ENCODE data around the gene ELMOD3. TPM values are rescaled to one million over a fixed set of nuclear protein-coding genes. Genes with fewer than 3 reads are reported as not detected.
A peak's percentile ranks its signal among the peaks of the same experiment; 100 is the strongest.
"Not testable (repeated sequence)": the region's sequence is repeated elsewhere in the genome, so short reads cannot be mapped to it uniquely, and the experiment has no call there.

ELMOD3 gene
- total and polyA plus RNA-seq, 5 experiments from 2014 or later = 6.3 to 29.3 (median 14.5) TPM

DNA sequence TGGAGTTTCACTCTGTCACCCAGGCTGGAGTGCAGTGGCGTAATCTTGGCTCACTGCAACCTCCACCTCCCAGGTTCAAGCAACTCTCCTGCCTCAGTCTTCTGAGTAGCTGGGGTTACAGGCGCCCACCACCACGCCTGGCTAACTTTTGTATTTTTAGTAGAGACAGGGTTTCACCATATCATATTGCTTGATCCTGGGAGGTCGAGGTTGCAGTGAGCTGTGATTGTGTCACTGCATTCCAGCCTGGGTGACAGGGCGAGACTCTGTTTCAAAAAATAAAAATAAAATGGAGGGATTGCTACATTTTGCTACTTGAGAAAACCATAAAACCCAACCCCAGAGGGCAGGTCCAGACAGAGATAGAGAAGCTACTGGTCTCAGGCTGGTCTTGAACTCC, 28.6 kb downstream of the ELMOD3 start:
- not testable (repeated sequence) for H3K9me3 Mint-ChIP-seq, H3K4me3 Mint-ChIP-seq, H3K4me1 Mint-ChIP-seq, DNase-seq, ATAC-seq, H3K27me3 Mint-ChIP-seq
- peaks cover 8 to 73% (median 35%) of the 10 kb centered on the region in 3 donors for H3K36me3 Mint-ChIP-seq
- H3K27ac Mint-ChIP-seq = peak overlapping the region in 2 of 10 donors; percentile 15 to 30
- POLR2A ChIA-PET = interaction anchor here (0.6 to 0.9 kb wide), 2 partner anchors 55 to 198 kb away, joined by 3 read pairs; partner anchors contain the start of gene TGOLN2

DNA sequence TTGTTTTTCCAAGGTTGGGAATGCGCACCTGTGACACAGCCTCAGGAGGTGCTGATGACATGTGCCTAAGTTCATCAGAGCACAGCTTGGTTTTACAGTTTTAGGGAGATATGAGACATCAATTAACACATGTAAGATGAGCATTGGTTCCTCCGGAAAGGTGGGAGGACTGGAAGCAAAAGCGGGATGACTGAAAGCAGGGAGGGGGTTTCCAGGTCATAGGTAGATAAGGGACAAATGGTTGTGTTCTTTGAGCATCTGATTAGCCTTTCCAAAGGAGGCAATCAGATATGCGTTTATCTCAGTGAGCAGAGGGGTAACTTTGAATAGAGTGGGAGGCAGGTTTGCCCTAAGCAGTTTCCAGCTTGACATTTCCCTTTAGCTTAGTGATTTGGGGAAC, 29.3 kb downstream of the ELMOD3 start:
- Mint-ChIP-seq H3K4me3 (no peak overlapping the region), H3K36me3 (peaks cover 1 to 68% (median 28%) of the 10 kb centered on the region in 3 donors), H3K9me3 (peaks cover 0 to 3% (median 1%) of the 10 kb centered on the region in 9 donors), H3K27ac (peak overlapping the region in 4 of 10 donors; percentile 15 to 83 (median 54)), H3K4me1 (peaks cover 0 to 9% (median 5%) of the 10 kb centered on the region in 4 donors), H3K27me3 (no peaks in the 10 kb centered on the region)
- DNase-seq (no peak), ATAC-seq (no peak)
- POLR2A ChIA-PET = interaction anchor here (0.9 kb wide), 1 partner anchor 56 kb away, joined by 3 read pairs; the partner anchor contains the start of gene TGOLN2

DNA sequence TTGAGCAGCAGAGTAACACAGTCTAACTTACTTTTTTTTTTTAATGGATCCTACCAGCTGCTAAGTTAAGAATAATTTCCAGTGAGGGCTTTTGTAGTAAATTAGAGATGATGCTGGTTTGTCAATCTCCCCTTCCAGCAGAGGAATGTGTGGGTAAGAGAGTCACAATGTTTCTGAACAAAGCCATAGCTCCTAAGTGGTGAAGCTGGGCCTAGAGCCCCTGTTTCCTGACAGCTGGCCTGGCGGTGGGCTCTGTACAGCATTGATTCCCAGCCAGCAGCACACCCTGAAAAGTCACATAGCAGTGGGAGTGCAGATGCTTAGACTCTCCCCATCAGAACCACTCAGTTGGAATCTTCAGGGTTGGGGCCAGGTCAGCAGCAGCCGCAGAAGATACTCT, 31.2 kb downstream of the ELMOD3 start:
- Mint-ChIP-seq H3K36me3 (peaks cover 0 to 55% (median 13%) of the 10 kb centered on the region in 3 donors), H3K27me3 (no peaks in the 10 kb centered on the region), H3K4me1 (peaks cover 0 to 9% (median 5%) of the 10 kb centered on the region in 4 donors), H3K4me3 (no peak overlapping the region), H3K27ac (peak overlapping the region in 2 of 10 donors; percentile 70 to 73), H3K9me3 (peaks cover 0 to under 1% (median 0%) of the 10 kb centered on the region in 9 donors)
- no peak for ATAC-seq
- DNase-seq = no peak
- POLR2A ChIA-PET = interaction anchor here (0.6 kb wide), 2 partner anchors 32 to 65 kb away, joined by 4 to 6 read pairs; partner anchors contain the start of gene RETSAT

DNA sequence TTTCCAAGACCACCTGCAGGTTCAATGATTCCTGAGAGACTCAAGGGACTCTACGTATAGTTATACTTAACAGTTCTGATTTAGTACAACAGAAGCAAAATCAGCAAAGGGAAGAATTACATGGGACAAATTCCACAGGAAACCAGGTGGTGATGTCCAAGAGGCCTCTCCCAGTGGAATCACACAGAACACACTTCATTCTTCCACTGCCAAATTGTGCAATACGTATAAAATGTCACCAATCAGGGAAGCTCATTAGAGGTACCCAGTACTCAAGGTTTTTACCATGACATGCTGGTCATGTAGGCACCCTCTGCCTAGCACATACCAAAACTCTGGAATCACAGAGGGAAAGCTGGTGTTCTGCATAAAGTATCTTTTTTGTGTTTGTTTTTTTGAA, 33.2 kb downstream of the ELMOD3 start:
- Mint-ChIP-seq H3K27ac (no peak overlapping the region), H3K27me3 (no peaks in the 10 kb centered on the region), H3K4me1 (peaks cover 5 to 24% (median 19%) of the 10 kb centered on the region in 4 donors), H3K36me3 (peaks cover 0 to 48% (median 9%) of the 10 kb centered on the region in 3 donors), H3K9me3 (no peaks in the 10 kb centered on the region), H3K4me3 (no peak overlapping the region)
- ATAC-seq (no peak), DNase-seq (no peak)
- POLR2A ChIA-PET = no interaction called here

DNA sequence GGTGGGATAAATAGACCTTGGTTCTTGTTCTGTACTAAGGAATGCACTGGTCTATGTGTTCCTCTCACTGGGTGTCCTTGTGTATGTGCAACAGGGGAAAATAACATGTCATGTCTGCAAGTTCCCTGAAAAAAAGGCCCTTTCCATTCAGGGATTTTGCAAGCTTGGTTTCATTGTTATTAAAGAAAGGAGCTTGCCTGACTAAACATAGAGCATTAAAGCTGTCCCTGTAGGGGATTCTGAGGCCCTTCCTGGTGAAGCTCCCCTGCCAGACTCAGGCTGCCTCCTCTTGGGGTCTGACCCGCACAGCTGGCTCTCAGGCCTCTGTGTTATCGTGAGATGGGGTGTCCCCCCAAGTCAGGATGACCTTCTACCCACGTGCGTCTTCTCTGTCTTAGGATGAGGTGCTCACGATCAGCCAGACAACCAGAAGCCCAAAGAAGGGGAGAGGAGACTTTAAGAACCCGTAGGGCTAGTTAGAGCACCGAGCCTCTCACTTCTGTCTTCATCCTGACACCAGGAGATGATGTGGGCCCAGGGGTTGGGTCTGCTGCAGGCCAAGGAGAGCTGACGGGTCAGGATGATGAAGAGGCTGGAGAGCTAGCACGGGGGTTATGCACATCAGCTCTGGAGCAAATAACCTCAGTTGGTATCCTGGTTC, 34.4 kb downstream of the ELMOD3 start:
- Mint-ChIP-seq H3K36me3 (peaks cover 0 to 40% (median 9%) of the 10 kb centered on the region in 3 donors), H3K9me3 (no peaks in the 10 kb centered on the region), H3K27me3 (no peaks in the 10 kb centered on the region), H3K4me1 (peaks cover 5 to 25% (median 23%) of the 10 kb centered on the region in 4 donors), H3K4me3 (no peak overlapping the region), H3K27ac (peak overlapping the region in 4 of 10 donors; percentile 22 to 62 (median 39))
- ATAC-seq (no peak), DNase-seq (no peak)
- POLR2A ChIA-PET = interaction anchor here (0.6 to 3.4 kb wide), 4 partner anchors 57 to 163 kb away, joined by 3 to 9 read pairs (median 3); partner anchors contain the start of genes MAT2A and TGOLN2

DNA sequence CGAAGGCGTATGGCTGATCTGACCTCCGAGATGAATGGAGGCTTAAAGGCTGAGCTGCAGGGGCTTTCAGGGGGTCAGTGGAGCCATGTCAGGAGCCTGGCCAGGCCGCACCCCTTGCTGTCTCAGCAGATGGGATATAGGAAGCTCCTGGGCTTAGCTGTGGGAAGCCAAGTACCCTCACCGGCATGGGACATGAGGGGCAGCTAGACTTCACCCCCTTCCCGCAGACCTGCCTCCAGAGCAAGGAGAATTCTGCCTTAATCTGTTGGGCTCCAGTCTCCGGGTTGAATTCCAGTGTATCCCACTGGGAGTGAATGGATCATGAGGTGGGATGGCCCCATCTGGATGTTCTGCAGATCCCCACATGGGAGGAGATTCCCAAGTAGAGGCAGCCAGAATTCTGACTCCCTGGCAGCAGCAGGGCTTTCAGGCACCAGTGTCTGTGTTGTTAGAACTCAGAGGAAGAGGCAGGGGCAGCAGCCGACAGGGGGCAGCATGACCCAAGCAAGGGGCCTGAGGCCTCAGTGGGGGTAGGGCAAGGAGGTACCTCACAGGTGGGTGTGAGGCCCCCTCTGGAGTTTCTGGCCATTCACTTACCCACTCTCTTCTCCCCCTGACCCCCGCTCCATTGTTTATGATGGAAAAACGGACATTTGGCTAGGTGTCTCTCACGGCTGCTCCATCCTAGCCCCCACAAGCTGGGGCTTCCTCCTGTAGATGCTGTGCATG, 36.5 kb downstream of the ELMOD3 start:
- DNase-seq = peak; percentile 51 to 86 (median 70)
- no peak overlapping the region for H3K4me3 Mint-ChIP-seq
- ATAC-seq = peak; percentile 76 to 83
- H3K36me3 Mint-ChIP-seq = peaks cover 0 to 25% (median 8%) of the 10 kb centered on the region in 3 donors
- peaks cover 5 to 20% (median 16%) of the 10 kb centered on the region in 4 donors for H3K4me1 Mint-ChIP-seq
- H3K27ac Mint-ChIP-seq = peak overlapping the region in 3 of 10 donors; percentile 4 to 69 (median 16)
- POLR2A ChIA-PET = interaction anchor here (0.7 to 3.4 kb wide), 3 partner anchors 28 to 162 kb away, joined by 3 to 9 read pairs (median 5); no protein-coding TSS in a partner anchor
- H3K9me3 Mint-ChIP-seq = no peaks in the 10 kb centered on the region
- no peaks in the 10 kb centered on the region for H3K27me3 Mint-ChIP-seq

DNA sequence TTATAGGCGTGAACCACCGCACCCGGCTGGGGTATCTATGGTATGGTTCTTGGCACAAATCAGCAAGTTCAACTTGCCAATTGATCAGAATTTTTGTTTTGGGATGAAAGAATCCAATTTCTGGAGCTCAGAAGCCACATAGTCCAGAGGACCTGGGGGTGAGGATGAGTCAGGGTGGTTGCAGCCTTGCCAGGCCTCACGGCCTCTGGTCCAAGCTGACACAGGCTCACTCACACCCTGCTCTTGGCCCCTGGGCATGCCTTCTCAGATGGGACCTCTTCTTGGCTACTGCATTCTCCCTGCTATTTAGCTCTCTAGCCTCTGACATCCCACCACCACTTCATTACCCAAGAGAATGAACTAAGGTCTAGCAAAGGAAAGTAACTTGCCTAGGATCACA, 39.3 kb downstream of the ELMOD3 start:
- Mint-ChIP-seq H3K9me3 (no peaks in the 10 kb centered on the region), H3K4me3 (no peak overlapping the region), H3K27me3 (no peaks in the 10 kb centered on the region), H3K36me3 (peaks cover 0 to 6% (median 3%) of the 10 kb centered on the region in 3 donors), H3K27ac (peak overlapping the region in 1 of 10 donors; percentile 70), H3K4me1 (peaks cover 5 to 20% (median 16%) of the 10 kb centered on the region in 4 donors)
- POLR2A ChIA-PET = interaction anchor here (1.1 to 1.6 kb wide), 2 partner anchors 20 to 156 kb away, joined by 3 to 7 read pairs; no protein-coding TSS in a partner anchor
- no peak for ATAC-seq
- no peak for DNase-seq

DNA sequence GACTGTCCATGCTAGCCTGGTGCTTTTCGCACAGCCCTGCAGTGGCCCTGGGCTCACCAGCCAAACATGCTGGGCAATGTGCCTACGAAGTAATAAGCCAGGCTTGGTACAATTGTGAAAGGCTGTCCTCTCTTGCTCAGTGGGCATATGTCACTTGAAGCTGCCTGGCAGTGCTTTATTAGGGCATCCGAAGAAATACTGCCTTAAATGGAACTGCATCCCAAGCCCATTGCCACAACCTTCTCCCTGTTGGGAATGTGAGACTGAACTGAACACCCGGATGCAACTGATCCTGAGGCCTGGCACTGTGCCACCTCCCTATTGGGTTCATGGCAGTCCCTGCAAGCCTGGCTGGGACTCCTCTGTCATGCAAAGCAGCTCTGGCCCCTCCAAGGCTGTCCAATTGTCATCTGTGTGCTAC, 39.7 kb downstream of the ELMOD3 start:
- no peak overlapping the region for H3K4me3 Mint-ChIP-seq
- no peak for ATAC-seq
- H3K27ac Mint-ChIP-seq = peak overlapping the region in 1 of 10 donors; percentile 24
- POLR2A ChIA-PET = interaction anchor here (1.1 to 1.6 kb wide), 2 partner anchors 20 to 156 kb away, joined by 3 to 7 read pairs; no protein-coding TSS in a partner anchor
- H3K9me3 Mint-ChIP-seq = no peaks in the 10 kb centered on the region
- no peak for DNase-seq
- peaks cover 5 to 20% (median 16%) of the 10 kb centered on the region in 4 donors for H3K4me1 Mint-ChIP-seq
- H3K27me3 Mint-ChIP-seq = no peaks in the 10 kb centered on the region
- peaks cover 0 to 6% (median 3%) of the 10 kb centered on the region in 3 donors for H3K36me3 Mint-ChIP-seq

DNA sequence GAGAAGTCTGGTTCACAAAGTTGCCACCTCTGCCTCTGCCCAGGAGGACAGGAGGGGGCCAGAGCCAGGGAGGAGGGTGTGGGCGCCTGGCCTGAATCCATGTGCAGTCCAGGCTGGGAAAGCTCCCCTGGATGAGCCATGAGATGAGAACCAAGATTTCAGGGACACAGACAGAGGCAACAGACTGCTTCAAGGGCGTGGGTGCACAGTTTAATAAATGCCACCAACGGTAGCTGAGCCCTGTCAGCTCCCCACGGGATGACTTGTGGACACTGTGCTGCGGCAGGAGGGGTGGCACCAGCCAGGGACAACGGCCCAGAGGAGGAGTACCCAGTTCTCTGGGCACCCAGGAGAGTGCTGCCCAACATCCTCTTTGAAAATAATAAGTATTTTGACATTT, 40.4 kb downstream of the ELMOD3 start:
- H3K27ac Mint-ChIP-seq = no peak overlapping the region
- peaks cover 5 to 20% (median 16%) of the 10 kb centered on the region in 4 donors for H3K4me1 Mint-ChIP-seq
- POLR2A ChIA-PET = interaction anchor here (1.1 to 1.6 kb wide), 2 partner anchors 19 to 155 kb away, joined by 3 to 7 read pairs; no protein-coding TSS in a partner anchor

DNA sequence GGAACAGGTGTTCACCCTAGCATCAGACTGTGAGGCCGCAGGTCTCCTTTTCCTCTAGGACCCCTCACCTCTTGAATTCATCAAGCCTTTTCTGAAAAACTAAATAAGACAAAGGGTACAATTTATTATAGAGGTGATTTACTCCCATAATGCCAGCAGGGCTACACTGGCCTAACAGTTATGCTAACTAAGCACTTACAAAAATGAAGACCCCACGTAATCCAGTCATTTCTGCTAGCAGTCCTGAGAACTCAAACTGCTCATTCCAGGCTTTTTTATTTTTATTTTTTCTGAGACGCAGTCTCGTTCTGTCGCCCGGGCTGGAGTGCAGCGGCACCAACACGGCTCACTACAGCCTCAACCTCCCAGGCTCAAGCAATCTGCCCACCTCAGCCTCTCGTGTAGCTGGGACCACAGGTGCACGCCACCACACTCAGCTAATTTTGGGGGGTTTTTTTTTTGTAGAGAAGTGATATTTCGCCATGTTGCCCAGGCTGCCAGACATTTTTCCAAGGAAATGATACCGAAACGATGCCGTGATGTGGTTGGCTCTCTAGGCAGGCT, 41.4 kb downstream of the ELMOD3 start:
- no peak overlapping the region for H3K27ac Mint-ChIP-seq
- no peaks in the 10 kb centered on the region for H3K27me3 Mint-ChIP-seq
- H3K4me1 Mint-ChIP-seq = peaks cover 5 to 20% (median 16%) of the 10 kb centered on the region in 4 donors
- no peaks in the 10 kb centered on the region for H3K9me3 Mint-ChIP-seq
- ATAC-seq (no peak), DNase-seq (no peak)
- POLR2A ChIA-PET = interaction anchor here (0.7 to 1.0 kb wide), 2 partner anchors 41 to 880 kb away, joined by 3 read pairs; no protein-coding TSS in a partner anchor
- H3K36me3 Mint-ChIP-seq = peaks cover 0 to 2% (median 0%) of the 10 kb centered on the region in 3 donors
- H3K4me3 Mint-ChIP-seq = no peak overlapping the region

More for the DNA sequence above, 40.4 kb downstream of the ELMOD3 start:
- ATAC-seq (no peak), DNase-seq (no peak)
- H3K4me3 Mint-ChIP-seq = no peak overlapping the region
- H3K27me3 Mint-ChIP-seq = no peaks in the 10 kb centered on the region
- peaks cover 0 to 6% (median 0%) of the 10 kb centered on the region in 3 donors for H3K36me3 Mint-ChIP-seq
- no peaks in the 10 kb centered on the region for H3K9me3 Mint-ChIP-seq

DNA sequence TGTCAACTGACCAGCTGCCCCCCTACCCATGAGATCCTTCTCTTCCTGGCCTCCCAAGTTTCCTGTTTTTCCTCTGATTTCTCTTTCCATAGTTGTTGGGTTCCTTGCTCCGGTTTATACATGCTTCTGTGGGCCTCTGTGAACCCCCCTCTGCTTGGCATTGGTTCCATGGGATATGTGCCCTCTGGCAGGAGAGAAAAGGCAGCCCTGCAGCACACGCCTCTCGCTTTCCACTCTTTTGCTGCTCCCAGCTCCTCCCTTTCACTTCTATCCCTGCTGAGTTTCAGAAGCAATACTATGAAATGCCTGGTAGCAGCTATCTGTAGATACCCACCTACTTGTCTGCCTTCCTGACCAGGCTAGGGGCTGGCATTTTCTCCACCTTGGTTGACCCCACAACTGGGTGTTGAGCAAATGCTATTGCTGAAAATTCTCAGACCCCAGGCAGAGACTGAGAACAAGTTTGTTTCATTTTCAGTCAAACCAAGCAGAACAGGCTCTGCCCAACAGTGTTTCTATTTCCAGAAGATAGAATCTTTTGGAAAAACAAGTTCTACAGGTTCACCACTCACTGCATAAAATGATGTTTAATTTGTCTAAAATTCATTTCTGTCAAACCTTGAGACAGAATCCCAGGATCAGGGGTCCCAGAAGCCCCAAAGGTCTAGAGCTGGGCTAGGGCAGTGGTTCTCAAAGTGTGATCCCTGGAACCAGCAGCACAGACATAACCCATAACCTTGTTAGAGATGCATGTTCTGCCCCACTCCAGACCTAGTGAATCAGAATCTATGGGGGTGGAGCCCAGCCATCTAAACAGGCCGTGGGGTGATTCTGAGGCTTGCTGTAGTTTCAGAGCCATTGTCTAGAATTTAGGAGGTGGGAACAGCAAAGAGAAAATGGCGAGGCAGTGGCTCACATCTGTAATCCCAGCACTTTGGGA, 42.2 kb downstream of the ELMOD3 start:
- Mint-ChIP-seq H3K4me3 (no peak overlapping the region), H3K27me3 (no peaks in the 10 kb centered on the region), H3K9me3 (no peaks in the 10 kb centered on the region), H3K36me3 (peaks cover 0 to 2% (median 0%) of the 10 kb centered on the region in 3 donors), H3K27ac (peak overlapping the region in 3 of 10 donors; percentile 52 to 64 (median 53)), H3K4me1 (peaks cover 2 to 14% (median 8%) of the 10 kb centered on the region in 4 donors)
- ATAC-seq (no peak), DNase-seq (no peak)
- POLR2A ChIA-PET = interaction anchor here (0.6 to 1.0 kb wide), 3 partner anchors 15 to 881 kb away, joined by 3 read pairs; no protein-coding TSS in a partner anchor
